Thyroid gland (tissue), 4 donors: ENCODE data around the gene FOXF1. TPM values are rescaled to one million over a fixed set of nuclear protein-coding genes. Genes with fewer than 3 reads are reported as not detected.

Experiments
- DNase-seq, 2 donors: peaks; one replicate each; pipeline ENCODE4 v3.0.0-alpha.2; 2019
- H3K27ac ChIP-seq, 3 donors: fragments of 200-600 bp; sonication (generic); 1 replicate in 2 of 3; 2 replicates in 1 of 3; pipeline ENCODE4 v1.5.1; 2016 to 2019; ENCODE audit warnings: mild to moderate bottlenecking in 1 of 3, moderate library complexity in 1 of 3
- H3K27me3 ChIP-seq: fragments of 200-600 bp; sonication (generic); one replicate; pipeline ENCODE4 v1.5.1; 2019
- H3K36me3 ChIP-seq, 2 donors: fragments of 200-600 bp; sonication (generic); one replicate each; pipeline ENCODE4 v1.5.1; 2016 to 2019
- H3K4me1 ChIP-seq, 2 donors: fragments of 200-600 bp; sonication (generic); one replicate each; pipeline ENCODE4 v1.5.1; 2017 to 2019
- H3K4me3 ChIP-seq, 3 donors: fragments of 200-600 bp; sonication (generic); replicated peaks in 1 of 3; 1 replicate in 2 of 3; 2 replicates in 1 of 3; pipeline ENCODE4 v1.5.1; 2016; ENCODE audit warnings: mild to moderate bottlenecking in 1 of 3
- H3K9me3 ChIP-seq: fragments of 200-600 bp; sonication (generic); one replicate; pipeline ENCODE4 v1.5.1; 2017
- CTCF ChIP-seq, 6 experiments: fragments of 200-600 bp in 3 of 6; fragments of 450-650 bp in 3 of 6; sonication (generic) in 3 of 6; IDR thresholded peaks; one replicate each; pipeline ENCODE4 v1.5.1; 2016 to 2019; ENCODE audit warnings: antibody characterized with exemption in 6 of 6, mild to moderate bottlenecking in 2 of 6, inconsistent platforms in 1 of 6, moderate library complexity in 1 of 6
- POLR2A ChIP-seq, 2 donors: fragments of 450-650 bp; IDR thresholded peaks; one replicate each; pipeline ENCODE4 v1.6.1; 2017; ENCODE audit warnings: antibody characterized with exemption in 2 of 2, mild to moderate bottlenecking in 2 of 2, moderate library complexity in 1 of 2
- WGBS, 2 donors: methylation state at CpG; one replicate each; pipeline ENCODE4 v1.1.5; 2017; 5-methylcytosine and 5-hydroxymethylcytosine counted together
- intact Hi-C: fragments of 100-400 bp; cut with DNase I; formaldehyde crosslinking; loops from one replicate; pipeline ENCODE4 v1.15.1; 2023
- total RNA-seq, 4 donors: library from RNA; depleted of rRNA; stranded (reverse); fragments of >200 nt; gene quantifications; one replicate each; pipeline ENCODE4 v1.2.3, GENCODE V29; 2016

The FOXF1 gene
- total RNA-seq, 4 donors from 2014 or later, result 1.5 to 3.7 (median 2.3) TPM

GRCh38 chr16:86466696-86467406, 43.5 kb upstream of the FOXF1 start:
- Histone ChIP-seq H3K4me1 (no peaks in the 10 kb centered on the region), H3K4me3 (no peak overlapping the region), H3K27me3 (no peaks in the 10 kb centered on the region), H3K36me3 (no peaks in the 10 kb centered on the region), H3K27ac (no peak overlapping the region), H3K9me3 (no peaks in the 10 kb centered on the region)
- WGBS, 2 donors, result 89% methylated on average over 28 to 29 of the region's 29 CpGs
- intact Hi-C loops, result no loop called here
- TF ChIP-seq CTCF (IDR thresholded peaks at IDR 0.05), result no peak
- no peak for TF ChIP-seq POLR2A (IDR thresholded peaks at IDR 0.05)
- no peak for DNase-seq

GRCh38 chr16:86467490-86467889, 42.8 kb upstream of the FOXF1 start:
- H3K9me3 ChIP-seq, result no peaks in the 10 kb centered on the region
- intact Hi-C loops, result no loop called here
- H3K4me1 ChIP-seq, result no peaks in the 10 kb centered on the region
- 77 to 87% methylated on average over 6 to 8 of the region's 8 CpGs for WGBS, 2 donors
- no peak overlapping the region for H3K4me3 ChIP-seq
- no peak for DNase-seq
- H3K36me3 ChIP-seq, result no peaks in the 10 kb centered on the region
- no peak overlapping the region for H3K27ac ChIP-seq
- H3K27me3 ChIP-seq, result no peaks in the 10 kb centered on the region
- no peak for TF ChIP-seq POLR2A (IDR thresholded peaks at IDR 0.05)
- no peak for TF ChIP-seq CTCF (IDR thresholded peaks at IDR 0.05)

GRCh38 chr16:86470964-86471363, 39.4 kb upstream of the FOXF1 start:
- no peak for DNase-seq
- intact Hi-C loops, result no loop called here
- no peaks in the 10 kb centered on the region for H3K27me3 ChIP-seq
- 70 to 76% methylated on average over 9 of the region's 9 CpGs for WGBS, 2 donors
- no peaks in the 10 kb centered on the region for H3K9me3 ChIP-seq
- H3K27ac ChIP-seq, result no peak overlapping the region
- H3K4me1 ChIP-seq, result no peaks in the 10 kb centered on the region
- TF ChIP-seq POLR2A (IDR thresholded peaks at IDR 0.05) (no peak), CTCF (IDR thresholded peaks at IDR 0.05) (no peak)
- no peaks in the 10 kb centered on the region for H3K36me3 ChIP-seq
- H3K4me3 ChIP-seq, result no peak overlapping the region

- intact Hi-C loops, result no loop called here
- H3K27ac ChIP-seq, result no peak overlapping the region
- DNase-seq, result no peak
- WGBS, 2 donors, result 91 to 96% methylated on average over 8 to 12 of the region's 12 CpGs
- no peaks in the 10 kb centered on the region for H3K9me3 ChIP-seq
- no peaks in the 10 kb centered on the region for H3K27me3 ChIP-seq
- TF ChIP-seq POLR2A (IDR thresholded peaks at IDR 0.05) (no peak), CTCF (IDR thresholded peaks at IDR 0.05) (no peak)
- no peak overlapping the region for H3K4me3 ChIP-seq
- H3K4me1 ChIP-seq, result no peaks in the 10 kb centered on the region
- H3K36me3 ChIP-seq, result no peaks in the 10 kb centered on the region
Measured at GRCh38 chr16:86471896-86472295, 38.4 kb upstream of the FOXF1 start.

GRCh38 chr16:86472366-86472765, 38.0 kb upstream of the FOXF1 start:
- H3K27me3 ChIP-seq, result no peaks in the 10 kb centered on the region
- DNase-seq, result no peak
- no peaks in the 10 kb centered on the region for H3K36me3 ChIP-seq
- intact Hi-C loops, result no loop called here
- H3K4me3 ChIP-seq, result no peak overlapping the region
- WGBS, 2 donors, result 92 to 94% methylated on average over 5 of the region's 5 CpGs
- H3K4me1 ChIP-seq, result no peaks in the 10 kb centered on the region
- H3K27ac ChIP-seq, result no peak overlapping the region
- TF ChIP-seq CTCF (IDR thresholded peaks at IDR 0.05) (no peak), POLR2A (IDR thresholded peaks at IDR 0.05) (no peak)
- H3K9me3 ChIP-seq, result no peaks in the 10 kb centered on the region
